CD4-positive, CD25-positive, alpha-beta regulatory T cell (primary cell): Measurements from ENCODE around the gene PHKG2. TPM values are rescaled to one million over a fixed set of nuclear protein-coding genes. Genes with fewer than 3 reads are reported as not detected.
A peak's percentile ranks its signal among the peaks of the same experiment; 100 is the strongest.

Experiments used
- ATAC-seq, 2 donors: fragments of 150-1000 bp; cut with Tn5 transposase; one replicate each; pipeline ENCODE4 v1.10.0; 2021; ENCODE audit warnings: low read depth in 2 of 2, moderate number of reproducible peaks in 2 of 2, moderate library complexity in 1 of 2
- DNase-seq, 3 donors: peaks; one replicate each; pipeline versions ENCODE4 v3.0.0 to v3.0.0-alpha.2; 2012 to 2022; ENCODE audit warnings: mixed read lengths in 1 of 3
- H3K27ac ChIP-seq: one replicate; pipeline ENCODE4 v1.7.0; 2013; ENCODE audit warnings: mild to moderate bottlenecking, low read length; ENCODE audit not compliant: insufficient read depth, poor library complexity, severe bottlenecking
- H3K27me3 ChIP-seq: one replicate; pipeline ENCODE4 v1.7.0; 2013; ENCODE audit warnings: low read length; ENCODE audit not compliant: control insufficient read depth, insufficient read depth
- H3K36me3 ChIP-seq: one replicate; pipeline ENCODE4 v1.7.0; 2013; ENCODE audit warnings: mild to moderate bottlenecking, low read length, moderate library complexity; ENCODE audit not compliant: control insufficient read depth, insufficient read depth
- H3K4me1 ChIP-seq: 2 replicates; pipeline ENCODE4 v1.7.0; 2013; ENCODE audit warnings: mild to moderate bottlenecking, low read length; ENCODE audit not compliant: insufficient read depth, control insufficient read depth, poor library complexity, severe bottlenecking
- H3K4me3 ChIP-seq: one replicate; pipeline ENCODE4 v1.7.0; 2013; ENCODE audit warnings: low read depth, mild to moderate bottlenecking, low read length, moderate library complexity
- H3K9me3 ChIP-seq, 2 experiments: 1 replicate in 1 of 2; 2 replicates in 1 of 2; pipeline ENCODE4 v1.7.0; 2013; ENCODE audit warnings: low read length in 2 of 2, mild to moderate bottlenecking in 1 of 2, moderate library complexity in 1 of 2; ENCODE audit not compliant: control insufficient read depth in 2 of 2
- H3K27ac Mint-ChIP-seq, 3 donors: one replicate each; pipeline ENCODE4 v1.8.0; 2020 to 2022; ENCODE audit warnings: mild to moderate bottlenecking in 3 of 3, mixed read lengths in 3 of 3, moderate library complexity in 2 of 3
- H3K27me3 Mint-ChIP-seq: one replicate; pipeline ENCODE4 v1.8.0; 2022; ENCODE audit warnings: mild to moderate bottlenecking, mixed read lengths
- H3K36me3 Mint-ChIP-seq: one replicate; pipeline ENCODE4 v1.8.0; 2020; ENCODE audit warnings: mixed read lengths
- H3K4me1 Mint-ChIP-seq, 4 donors: one replicate each; pipeline ENCODE4 v1.8.0; 2020 to 2022; ENCODE audit warnings: mixed read lengths in 4 of 4, mild to moderate bottlenecking in 1 of 4
- H3K4me3 Mint-ChIP-seq, 4 donors: one replicate each; pipeline ENCODE4 v1.8.0; 2020 to 2022; ENCODE audit warnings: mild to moderate bottlenecking in 4 of 4, mixed read lengths in 4 of 4, moderate library complexity in 3 of 4
- H3K9me3 Mint-ChIP-seq, 7 donors: one replicate each; pipeline ENCODE4 v1.8.0; 2020 to 2022; ENCODE audit warnings: mixed read lengths in 7 of 7, mild to moderate bottlenecking in 3 of 7, moderate library complexity in 2 of 7
- polyA plus RNA-seq, 4 donors: library from polyadenylated mRNA; unstranded; fragments of 300-500 nt; fragmentation: Illumina TruSeq; gene quantifications; one replicate each; pipeline ENCODE4 v1.2.3, GENCODE V29; 2021
- total RNA-seq: library from RNA; stranded (reverse); gene quantifications from one replicate; pipeline ENCODE4 v1.2.3, GENCODE V29; 2022

PHKG2 gene
- total and polyA plus RNA-seq, 5 donors from 2014 or later: 39.5 to 48.5 (median 43.9) TPM

- peaks cover 0 to 6% (median 4%) of the 10 kb centered on the region in 4 donors for H3K4me1 Mint-ChIP-seq
- Histone ChIP-seq H3K36me3 (peaks cover 67% of the 10 kb centered on the region), H3K9me3 (no peaks in the 10 kb centered on the region), H3K4me3 (no peak overlapping the region), H3K27ac (no peak overlapping the region), H3K27me3 (no peaks in the 10 kb centered on the region), H3K4me1 (no peaks in the 10 kb centered on the region)
- ATAC-seq (no peak), DNase-seq (peak in 1 of 3 donors; percentile 26)
- peaks cover 42% of the 10 kb centered on the region for H3K36me3 Mint-ChIP-seq
- H3K27me3 Mint-ChIP-seq: no peaks in the 10 kb centered on the region
- no peaks in the 10 kb centered on the region for H3K9me3 Mint-ChIP-seq
- no peak overlapping the region for H3K27ac Mint-ChIP-seq
- H3K4me3 Mint-ChIP-seq: no peak overlapping the region
These were observed 16.8 kb upstream of the PHKG2 start for GRCh38 chr16:30731411-30731810.

GRCh38 chr16:30736995-30737793 is 11.0 kb upstream of the PHKG2 start:
- Mint-ChIP-seq H3K27me3 (no peaks in the 10 kb centered on the region), H3K4me3 (no peak overlapping the region), H3K4me1 (peaks cover 0 to 15% (median 7%) of the 10 kb centered on the region in 4 donors), H3K9me3 (peaks cover 0 to 1% (median 0%) of the 10 kb centered on the region in 7 donors), H3K36me3 (peaks cover 37% of the 10 kb centered on the region), H3K27ac (no peak overlapping the region)
- no peak for ATAC-seq
- no peaks in the 10 kb centered on the region for H3K9me3 ChIP-seq
- H3K4me3 ChIP-seq: no peak overlapping the region
- no peaks in the 10 kb centered on the region for H3K4me1 ChIP-seq
- DNase-seq: no peak
- H3K27me3 ChIP-seq: no peaks in the 10 kb centered on the region
- peaks cover 67% of the 10 kb centered on the region for H3K36me3 ChIP-seq
- H3K27ac ChIP-seq: no peak overlapping the region

GRCh38 chr16:30737794-30738648 is 10.2 kb upstream of the PHKG2 start:
- Mint-ChIP-seq H3K27ac (no peak overlapping the region), H3K9me3 (peaks cover 0 to 1% (median 0%) of the 10 kb centered on the region in 7 donors)

GRCh38 chr16:30738984-30739951 is 9.0 kb upstream of the PHKG2 start:
- no peaks in the 10 kb centered on the region for H3K4me1 ChIP-seq
- peaks cover 25% of the 10 kb centered on the region for H3K36me3 Mint-ChIP-seq
- no peaks in the 10 kb centered on the region for H3K27me3 Mint-ChIP-seq
- no peak overlapping the region for H3K27ac ChIP-seq
- H3K4me3 Mint-ChIP-seq: no peak overlapping the region
- DNase-seq (no peak), ATAC-seq (no peak)
- peaks cover 0 to 1% (median 0%) of the 10 kb centered on the region in 7 donors for H3K9me3 Mint-ChIP-seq
- no peak overlapping the region for H3K4me3 ChIP-seq
- H3K27me3 ChIP-seq: no peaks in the 10 kb centered on the region
- peaks cover 0 to 15% (median 6%) of the 10 kb centered on the region in 4 donors for H3K4me1 Mint-ChIP-seq
- H3K9me3 ChIP-seq: no peaks in the 10 kb centered on the region
- peak overlapping the region in 1 of 3 donors; percentile 69 for H3K27ac Mint-ChIP-seq
- peaks cover 48% of the 10 kb centered on the region for H3K36me3 ChIP-seq

More at GRCh38 chr16:30737794-30738648, 10.2 kb upstream of the PHKG2 start:
- H3K27me3 Mint-ChIP-seq: no peaks in the 10 kb centered on the region
- no peak overlapping the region for H3K4me3 Mint-ChIP-seq
- Histone ChIP-seq H3K4me3 (no peak overlapping the region), H3K4me1 (no peaks in the 10 kb centered on the region), H3K27me3 (no peaks in the 10 kb centered on the region), H3K9me3 (no peaks in the 10 kb centered on the region), H3K27ac (no peak overlapping the region), H3K36me3 (peaks cover 59% of the 10 kb centered on the region)
- DNase-seq (no peak), ATAC-seq (no peak)
- H3K36me3 Mint-ChIP-seq: peaks cover 35% of the 10 kb centered on the region
- H3K4me1 Mint-ChIP-seq: peaks cover 0 to 15% (median 7%) of the 10 kb centered on the region in 4 donors

GRCh38 chr16:30740364-30741251 is 7.6 kb upstream of the PHKG2 start:
- Mint-ChIP-seq H3K27ac (peak overlapping the region in 1 of 3 donors; percentile 62), H3K9me3 (peaks cover 0 to 1% (median 0%) of the 10 kb centered on the region in 7 donors), H3K27me3 (no peaks in the 10 kb centered on the region), H3K4me3 (no peak overlapping the region), H3K36me3 (peaks cover 26% of the 10 kb centered on the region), H3K4me1 (peaks cover 0 to 15% (median 6%) of the 10 kb centered on the region in 4 donors)
- ATAC-seq: no peak
- peak overlapping the region; percentile 8 for H3K27ac ChIP-seq
- peaks cover 46% of the 10 kb centered on the region for H3K36me3 ChIP-seq
- no peak overlapping the region for H3K4me3 ChIP-seq
- H3K9me3 ChIP-seq: no peaks in the 10 kb centered on the region
- H3K27me3 ChIP-seq: no peaks in the 10 kb centered on the region
- DNase-seq: no peak
- H3K4me1 ChIP-seq: no peaks in the 10 kb centered on the region

GRCh38 chr16:30741461-30741914 is 6.7 kb upstream of the PHKG2 start:
- Mint-ChIP-seq H3K4me3 (no peak overlapping the region), H3K27ac (peak overlapping the region in 1 of 3 donors; percentile 55), H3K9me3 (peaks cover 0 to 1% (median 0%) of the 10 kb centered on the region in 7 donors), H3K36me3 (peaks cover 26% of the 10 kb centered on the region), H3K4me1 (peaks cover 0 to 15% (median 7%) of the 10 kb centered on the region in 4 donors), H3K27me3 (no peaks in the 10 kb centered on the region)
- no peak overlapping the region for H3K27ac ChIP-seq
- H3K4me1 ChIP-seq: no peaks in the 10 kb centered on the region
- DNase-seq (no peak), ATAC-seq (no peak)
- H3K4me3 ChIP-seq: no peak overlapping the region
- H3K27me3 ChIP-seq: no peaks in the 10 kb centered on the region
- H3K36me3 ChIP-seq: peaks cover 38% of the 10 kb centered on the region
- no peaks in the 10 kb centered on the region for H3K9me3 ChIP-seq
